ENCODE measurements around the gene TJAP1.
"Not testable (repeated sequence)": the region's sequence is repeated elsewhere in the genome, so short reads cannot be mapped to it uniquely, and the experiment has no call there.

Gene TJAP1

DNA sequence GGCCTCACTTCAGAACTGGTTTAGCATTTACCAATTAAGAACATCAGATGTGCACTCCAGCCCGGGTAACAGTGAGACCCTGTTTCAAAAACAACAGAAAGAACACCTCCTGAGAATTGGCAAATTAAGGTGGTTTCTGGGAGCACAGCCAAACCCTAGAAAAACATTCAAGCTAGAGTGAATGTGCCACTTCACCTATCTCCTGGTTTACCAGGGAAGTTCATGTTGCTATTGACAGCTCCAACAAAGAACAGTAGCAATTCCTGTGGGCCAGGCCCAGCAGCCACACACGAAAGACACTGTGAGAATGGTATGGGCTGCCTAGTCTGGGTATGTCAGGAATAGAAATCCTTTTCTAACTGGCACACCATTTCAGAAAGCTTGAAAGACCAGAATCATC lies 44.5 kb downstream of the TJAP1 start:
- in situ Hi-C loops (cut with HindIII; ENCODE audit: low sequenced_read_pairs): loop anchor here (5.0 kb wide), 2 partner anchors 55 to 60 kb away; partner anchors contain the start of genes POLH and XPO5

DNA sequence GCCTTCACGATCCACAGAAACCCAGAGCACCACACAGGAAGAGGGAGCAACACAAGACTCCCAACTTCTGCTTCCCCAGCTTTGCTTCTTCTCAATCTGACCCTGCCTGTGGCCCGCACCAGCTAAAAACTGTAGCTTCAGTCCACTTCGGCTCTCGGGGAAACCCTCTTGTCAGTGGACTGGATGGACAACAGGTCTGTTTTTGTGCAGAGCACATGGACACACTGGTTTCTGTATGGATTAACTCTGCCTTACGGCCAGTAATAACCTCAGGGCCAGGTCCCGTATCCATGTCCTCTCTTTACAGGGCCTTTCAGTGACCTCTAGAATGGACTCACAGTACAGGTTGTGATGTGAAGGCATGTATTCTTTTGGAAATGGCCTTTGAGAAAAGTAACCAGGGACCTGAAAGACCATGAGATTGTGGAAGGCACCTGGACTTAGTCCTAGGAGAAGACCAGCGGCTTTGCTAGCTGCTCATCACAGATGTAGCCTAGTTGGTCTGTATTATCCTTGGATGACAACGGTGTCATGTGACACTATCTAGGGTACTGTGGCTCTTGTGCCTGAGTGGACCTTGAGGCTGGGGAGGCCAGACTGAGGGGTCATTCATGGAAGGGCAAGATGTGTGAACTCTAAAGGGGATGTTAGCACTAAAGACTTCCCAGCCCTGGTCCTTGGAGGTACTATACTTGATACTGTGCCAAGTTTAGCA lies 45.3 kb downstream of the TJAP1 start:
- in situ Hi-C loops (cut with HindIII; ENCODE audit: low sequenced_read_pairs): loop anchor here (5.0 kb wide), 2 partner anchors 55 to 60 kb away; partner anchors contain the start of genes POLH and XPO5

DNA sequence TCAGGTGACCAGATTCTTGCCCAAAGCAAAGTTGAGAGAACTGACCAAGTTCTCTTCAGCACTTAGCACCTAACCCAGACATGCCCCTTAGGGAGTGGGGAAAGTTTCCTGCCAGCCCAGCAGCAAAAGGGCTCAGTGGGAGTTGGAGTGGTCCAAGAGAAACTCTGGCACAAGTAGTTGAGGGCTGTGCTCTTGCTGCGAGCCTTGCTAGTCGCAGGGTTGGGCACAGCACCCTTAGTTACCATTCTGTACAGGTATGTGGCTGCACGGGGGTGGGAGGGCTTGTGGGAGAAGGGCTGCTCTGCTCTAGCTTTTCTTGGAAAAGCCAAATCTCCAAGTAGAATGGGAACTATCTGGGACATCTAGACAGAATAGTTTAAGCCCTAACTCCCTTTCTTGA lies 45.9 kb downstream of the TJAP1 start:
- in situ Hi-C loops (cut with HindIII; ENCODE audit: low sequenced_read_pairs): loop anchor here (5.0 kb wide), 2 partner anchors 54 to 61 kb away; partner anchors contain the start of genes POLH and XPO5

DNA sequence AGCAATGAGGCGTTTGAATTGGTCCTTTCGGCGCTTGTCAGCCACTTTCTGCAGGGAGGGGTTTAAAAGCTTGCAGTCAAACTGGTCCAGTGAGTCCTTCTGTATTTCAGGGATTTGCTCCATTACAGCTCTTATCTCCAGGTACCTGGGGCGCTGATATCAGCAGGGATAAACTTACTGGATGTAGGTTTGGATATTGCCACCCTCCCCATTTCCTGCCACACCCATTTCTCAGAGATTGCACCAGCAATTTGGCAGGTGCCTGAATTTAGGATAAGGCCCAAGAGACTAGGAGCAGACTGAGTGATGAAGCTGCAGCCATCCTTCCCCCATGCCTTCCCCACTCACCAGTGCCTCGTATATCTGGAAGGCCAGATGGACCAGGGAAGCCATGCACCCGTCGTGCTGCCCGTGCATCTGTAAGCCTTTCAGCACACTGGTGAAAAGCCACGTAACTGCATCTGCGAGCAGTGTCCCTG lies 47.2 kb downstream of the TJAP1 start:
- in situ Hi-C loops (cut with HindIII; ENCODE audit: low sequenced_read_pairs): loop anchor here (5.0 kb wide), 2 partner anchors 53 to 62 kb away; partner anchors contain the start of genes POLH and XPO5

DNA sequence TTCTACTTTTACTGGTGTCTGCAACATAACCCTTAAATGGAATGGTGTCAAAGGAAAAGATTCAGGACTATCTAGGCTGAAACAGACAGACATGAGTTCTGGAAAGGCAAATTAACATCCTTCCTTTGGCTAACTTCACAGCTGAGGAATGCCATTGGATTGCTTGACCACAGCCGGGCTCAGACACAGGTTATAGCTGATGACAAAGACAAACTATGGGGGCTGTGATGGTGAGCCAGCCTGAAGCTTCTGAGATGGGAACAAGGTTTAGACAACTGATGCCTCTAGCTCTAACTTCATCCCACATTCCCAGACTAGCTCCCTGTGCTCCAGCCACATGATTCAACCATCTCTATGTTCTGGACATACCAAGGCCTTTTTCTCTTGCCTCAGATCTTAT lies 54.8 kb downstream of the TJAP1 start:
- in situ Hi-C loops (cut with HindIII; ENCODE audit: low sequenced_read_pairs): no loop called here

DNA sequence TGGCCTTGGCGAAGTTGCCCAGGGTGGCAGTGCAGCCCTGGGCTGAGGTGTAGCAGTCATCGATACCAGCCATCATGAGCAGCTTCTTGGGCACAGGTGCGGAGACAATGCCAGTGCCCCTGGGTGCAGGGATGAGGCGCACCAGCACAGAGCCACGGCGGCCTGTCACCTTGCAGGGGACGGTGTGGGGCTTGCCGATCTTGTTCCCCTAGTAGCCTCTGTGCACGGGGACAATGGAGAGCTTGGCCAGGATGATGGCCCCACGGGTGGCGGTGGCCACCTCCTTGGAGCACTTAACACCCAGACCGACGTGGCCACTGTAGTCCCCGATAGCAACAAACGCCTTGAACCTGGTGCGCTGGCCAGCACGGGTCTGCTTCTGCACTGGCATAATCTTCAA lies 61.6 kb downstream of the TJAP1 start:
- in situ Hi-C loops (cut with HindIII; ENCODE audit: low sequenced_read_pairs): not testable (repeated sequence)

DNA sequence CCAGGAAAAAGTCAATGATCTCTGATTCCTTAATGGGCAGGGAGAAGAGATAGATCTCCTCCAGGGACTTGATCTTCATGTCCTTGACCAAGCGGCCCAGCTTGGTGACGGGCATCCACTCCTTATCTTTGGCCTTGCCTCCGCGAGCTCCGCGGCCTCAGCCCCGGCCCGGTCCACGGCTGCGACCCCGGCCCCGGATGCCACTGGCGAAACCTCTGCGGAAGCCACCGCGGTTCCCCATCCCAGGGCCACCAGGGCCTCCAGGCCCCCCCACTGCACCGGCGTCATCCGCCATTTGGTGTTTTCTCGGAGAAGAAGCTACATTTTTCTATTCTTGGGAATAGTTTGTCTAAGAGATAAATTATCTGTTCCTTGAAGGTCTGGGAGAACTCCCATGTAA lies 62.0 kb downstream of the TJAP1 start:
- in situ Hi-C loops (cut with HindIII; ENCODE audit: low sequenced_read_pairs): not testable (repeated sequence)

DNA sequence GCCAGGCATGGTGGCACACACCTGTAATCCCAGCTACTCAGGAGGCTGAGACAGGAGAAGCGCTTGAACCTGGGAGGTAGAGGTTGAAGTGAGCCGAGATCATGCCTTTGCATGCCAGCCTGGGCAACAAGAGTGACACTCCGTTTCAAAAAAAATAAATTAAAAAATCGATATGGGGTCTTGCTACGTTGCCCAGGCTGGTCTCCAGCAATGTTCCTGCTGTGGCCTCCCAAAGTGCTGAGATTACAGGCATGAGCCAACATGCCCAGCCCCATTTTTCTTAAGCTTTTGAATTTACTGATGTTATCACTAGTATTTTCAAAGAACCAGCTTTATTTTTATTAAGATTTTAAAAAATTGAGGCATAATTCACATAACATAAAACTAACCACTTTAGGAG lies 63.1 kb downstream of the TJAP1 start:
- in situ Hi-C loops (cut with HindIII; ENCODE audit: low sequenced_read_pairs): no loop called here

DNA sequence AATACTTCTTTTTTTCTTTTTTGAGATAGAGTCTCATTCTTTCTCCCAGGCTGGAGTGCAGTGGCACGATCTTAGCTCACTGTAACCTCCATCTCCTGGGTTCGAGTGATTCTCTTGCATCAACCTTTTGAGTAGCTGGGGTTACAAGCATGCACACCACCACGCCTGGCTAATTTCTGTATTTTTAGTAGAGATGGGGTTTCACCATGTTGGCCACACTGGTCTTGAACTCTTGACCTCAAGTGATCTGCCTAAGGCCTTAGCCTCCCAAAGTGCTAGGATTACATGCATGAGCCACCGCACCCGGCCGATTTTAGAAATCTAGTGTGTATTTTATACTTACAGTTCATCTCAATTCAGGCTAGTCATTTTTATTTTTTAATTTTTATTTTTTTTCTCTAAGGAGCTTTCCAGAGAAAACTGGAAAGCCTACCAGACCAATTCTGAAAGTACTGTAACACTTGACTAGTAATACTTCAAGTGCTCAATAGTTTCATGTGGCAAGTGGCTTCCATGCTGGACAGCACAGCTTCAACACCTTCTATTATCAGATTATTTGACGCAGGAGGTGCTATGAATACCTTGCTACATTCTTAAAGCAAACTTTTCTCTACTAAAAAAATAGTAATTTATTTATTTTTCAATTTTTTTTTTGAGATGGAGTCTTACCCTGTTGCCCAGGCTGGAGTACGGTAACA lies 64.6 kb downstream of the TJAP1 start:
- in situ Hi-C loops (cut with HindIII; ENCODE audit: low sequenced_read_pairs): no loop called here

DNA sequence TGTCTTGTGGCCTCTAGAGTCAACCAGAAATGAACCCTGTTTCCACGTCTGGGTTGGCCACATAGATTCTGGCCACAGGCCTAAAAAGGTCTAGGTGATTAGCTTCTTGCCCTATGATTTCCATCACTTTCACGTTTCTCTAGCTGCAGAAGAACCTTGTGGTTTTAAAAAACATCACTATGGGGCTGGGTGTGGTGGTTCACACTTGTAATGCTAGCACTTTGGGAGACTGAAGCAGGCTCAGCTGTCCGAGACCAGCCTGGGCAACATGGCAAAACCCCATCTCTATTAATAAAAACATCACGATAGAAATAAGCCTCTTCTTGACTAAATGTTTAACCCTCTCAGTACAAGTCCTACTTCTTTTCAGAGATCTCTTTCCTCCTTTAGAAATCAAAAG lies 67.1 kb downstream of the TJAP1 start:
- in situ Hi-C loops (cut with HindIII; ENCODE audit: low sequenced_read_pairs): no loop called here

DNA sequence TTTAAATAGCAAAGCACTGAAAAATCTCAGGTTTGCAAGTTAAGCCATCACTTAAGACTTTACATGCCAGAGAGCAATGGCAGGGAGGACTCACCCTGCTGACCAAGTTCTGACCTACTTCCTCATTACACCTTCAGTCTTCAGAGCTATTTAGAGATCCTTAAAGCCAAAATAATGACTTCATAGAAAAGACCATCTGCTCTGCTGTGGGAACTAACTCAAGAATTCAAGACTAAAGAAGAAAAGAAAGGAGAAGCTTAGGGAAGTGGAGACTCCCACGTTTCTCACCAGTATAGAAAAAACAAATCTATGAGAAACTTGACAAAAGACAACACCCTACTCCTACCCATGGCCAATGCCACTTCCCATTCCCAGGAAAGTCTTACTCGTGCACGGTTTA lies 69.9 kb downstream of the TJAP1 start:
- in situ Hi-C loops (cut with HindIII; ENCODE audit: low sequenced_read_pairs): no loop called here

Measured in endothelial cell of hepatic sinusoid (primary cell).